GM12872 (cell line): ENCODE results near the gene GRHL1.

Experiments used
- CTCF ChIP-seq: IDR thresholded peaks from 3 replicates; pipeline ENCODE4 v1.5.1; 2011; ENCODE audit warnings: low read depth, mild to moderate bottlenecking, low read length, moderate library complexity; ENCODE audit not compliant: insufficient read depth

The GRHL1 gene

GRCh38 chr2:10004401-10004800 lies 52.9 kb downstream of the GRHL1 start:
- TF ChIP-seq CTCF: no peak

DNA sequence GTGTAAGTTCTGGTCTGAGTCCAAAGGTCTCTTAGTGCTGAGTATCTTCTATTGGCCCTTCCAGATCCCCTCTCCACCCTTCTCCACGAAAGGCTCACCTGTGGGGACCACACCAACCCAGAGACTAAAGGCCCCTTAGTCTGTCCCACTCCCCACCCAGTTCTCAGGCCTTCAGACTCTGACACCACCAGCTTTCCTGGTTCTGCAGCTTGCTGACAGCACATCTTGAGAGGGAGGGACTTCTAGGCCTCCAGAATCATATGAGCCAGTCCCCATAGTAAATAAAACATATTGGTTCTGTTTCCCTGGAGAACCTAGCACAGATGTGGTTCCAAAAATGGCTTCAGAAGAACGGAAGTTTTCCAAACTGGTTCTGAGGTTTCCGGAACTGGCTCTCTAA lies 53.3 kb downstream of the GRHL1 start:
- no peak for TF ChIP-seq CTCF

DNA sequence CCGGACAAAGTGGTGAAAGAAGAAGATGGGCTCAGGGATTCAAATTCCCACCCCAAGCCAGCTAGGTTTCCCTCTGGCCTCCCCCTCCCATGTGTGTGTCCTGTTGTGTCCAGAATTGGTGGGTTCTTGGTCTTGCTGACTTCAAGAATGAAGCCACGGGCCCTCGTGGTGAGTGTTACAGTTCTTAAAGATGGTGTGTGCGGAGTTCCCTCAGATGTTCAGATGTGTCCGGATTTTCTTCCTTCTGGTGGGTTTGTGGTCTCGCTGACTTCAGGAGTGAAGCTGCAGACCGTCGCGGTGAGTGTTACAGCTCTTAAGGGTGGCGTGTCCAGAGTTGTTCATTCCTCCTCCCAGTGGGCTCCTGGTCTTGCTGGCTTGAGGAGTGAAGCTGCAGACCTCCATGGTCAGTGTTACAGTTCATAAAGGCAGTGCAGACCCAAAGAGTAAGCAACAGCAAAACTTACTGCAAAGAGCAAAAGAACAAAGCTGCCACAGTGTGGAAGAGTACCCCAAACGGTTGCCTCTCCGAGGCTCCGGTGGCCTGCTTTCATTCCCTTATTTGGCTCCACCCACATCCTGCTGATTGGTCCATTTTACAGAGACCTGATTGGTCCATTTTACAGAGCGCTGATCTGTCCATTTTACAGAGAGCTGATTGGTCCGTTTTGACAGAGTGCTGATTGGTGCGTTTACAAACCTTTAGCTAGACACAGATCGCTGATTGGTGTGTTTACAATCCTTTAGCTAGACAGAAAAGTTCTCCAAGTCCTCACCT lies 54.2 kb downstream of the GRHL1 start:
- no peak for TF ChIP-seq CTCF

- no peak for TF ChIP-seq CTCF
Measured at GRCh38 chr2:10006236-10007161, 55.0 kb downstream of the GRHL1 start.

DNA sequence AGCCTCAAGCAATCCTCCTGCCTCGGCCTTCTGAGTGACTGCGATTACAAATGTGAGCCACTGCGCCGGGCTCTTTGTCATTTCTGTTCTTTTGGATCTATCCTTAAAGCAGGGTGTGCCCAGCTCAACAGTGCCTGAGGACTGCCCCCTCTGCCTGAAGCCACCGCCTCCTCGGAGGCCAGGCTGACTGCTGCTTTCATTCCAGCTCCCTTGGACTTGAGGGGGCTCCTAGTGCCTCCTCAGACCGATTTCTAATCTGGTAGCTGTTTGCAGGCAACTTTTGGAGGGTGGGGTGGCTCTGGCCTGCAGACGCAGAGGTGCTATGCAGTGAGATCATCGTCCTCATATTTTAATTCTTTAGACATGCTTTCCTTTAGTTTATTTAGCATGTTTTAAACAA lies 55.9 kb downstream of the GRHL1 start:
- TF ChIP-seq CTCF: no peak

DNA sequence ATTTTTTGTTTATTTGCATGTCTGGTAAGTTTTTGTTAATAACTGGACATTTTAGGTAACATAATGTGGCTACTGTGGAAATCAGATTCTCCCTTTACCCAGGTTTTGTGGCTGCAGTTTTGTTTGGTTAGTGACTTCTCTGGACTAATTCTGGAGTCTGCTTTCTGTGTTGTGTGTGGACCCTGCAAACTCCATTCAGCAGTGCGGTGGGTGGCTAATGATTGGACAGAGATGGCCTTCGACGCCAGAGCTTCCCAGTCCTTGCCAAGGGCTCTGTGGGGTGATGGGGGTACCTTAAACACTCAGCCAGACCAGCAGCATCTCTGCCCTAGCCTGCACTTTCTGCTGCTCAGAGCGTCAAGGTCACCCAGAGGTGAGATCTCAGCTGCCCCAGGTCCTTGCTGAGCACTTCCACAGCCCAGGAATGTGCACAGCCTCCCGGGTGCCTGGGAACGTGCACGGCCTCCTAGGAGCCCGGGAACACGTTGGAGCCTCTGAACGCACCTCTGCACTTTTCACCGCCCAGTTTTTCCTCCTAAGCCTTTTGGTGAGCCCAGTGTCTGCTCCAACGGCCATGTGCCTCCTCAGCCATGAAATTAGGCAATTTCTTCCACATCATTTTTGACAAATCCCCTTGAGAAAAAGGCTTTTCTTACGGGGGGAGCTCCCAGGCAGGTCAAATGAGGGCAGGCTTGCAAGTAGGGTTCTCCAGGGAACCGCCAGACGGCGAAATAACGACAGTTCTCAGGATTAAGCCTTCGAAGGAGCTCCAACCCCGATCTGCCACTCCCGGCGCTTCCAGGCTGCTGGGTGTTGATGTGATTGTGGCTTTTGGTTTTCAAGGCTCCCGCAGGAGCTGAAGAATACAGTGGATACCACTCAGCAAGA lies 56.7 kb downstream of the GRHL1 start:
- no peak for TF ChIP-seq CTCF

GRCh38 chr2:10008809-10009176 lies 57.3 kb downstream of the GRHL1 start:
- no peak for TF ChIP-seq CTCF
